Ishikawa (cell line): Measurements from ENCODE around the gene PFKM.

Source experiments
- CEBPB ChIP-seq: IDR thresholded peaks from 2 replicates; pipeline ENCODE4 v1.6.1; 2012
- CREB1 ChIP-seq: IDR thresholded peaks from 2 replicates; pipeline ENCODE4 v1.6.1; 2012; ENCODE audit warnings: low read depth
- EGR1 ChIP-seq: IDR thresholded peaks from 2 replicates; pipeline ENCODE4 v1.6.1; 2012
- EP300 ChIP-seq: IDR thresholded peaks from 2 replicates; pipeline ENCODE4 v1.6.1; 2012; ENCODE audit warnings: borderline replicate concordance
- FOXM1 ChIP-seq: IDR thresholded peaks from 2 replicates; pipeline ENCODE4 v1.6.1; 2012; ENCODE audit warnings: low read depth, borderline replicate concordance
- MAX ChIP-seq: IDR thresholded peaks from 2 replicates; pipeline ENCODE4 v1.6.1; 2012
- RAD21 ChIP-seq: IDR thresholded peaks from 2 replicates; pipeline ENCODE4 v1.6.1; 2012; ENCODE audit warnings: low read depth
- REST ChIP-seq: IDR thresholded peaks from 2 replicates; pipeline ENCODE4 v1.6.1; 2012; ENCODE audit warnings: low read depth, mild to moderate bottlenecking
- TAF1 ChIP-seq: IDR thresholded peaks from 2 replicates; pipeline ENCODE4 v1.6.1; 2012; ENCODE audit warnings: low read depth, mild to moderate bottlenecking
- TCF12 ChIP-seq: IDR thresholded peaks from 2 replicates; pipeline ENCODE4 v1.6.1; 2012; ENCODE audit warnings: low read depth
- TEAD4 ChIP-seq: IDR thresholded peaks from 2 replicates; pipeline ENCODE4 v1.6.1; 2012
- USF1 ChIP-seq: IDR thresholded peaks from 2 replicates; pipeline ENCODE4 v1.6.1; 2012
- YY1 ChIP-seq: IDR thresholded peaks from 2 replicates; pipeline ENCODE4 v1.6.1; 2012; ENCODE audit warnings: low read depth

GRCh38 chr12:48169011-48169410 is 49.8 kb downstream of the PFKM start:
- no peak for TF ChIP-seq EP300
- TF ChIP-seq MAX: no peak
- TF ChIP-seq YY1: no peak
- TF ChIP-seq REST: no peak
- TF ChIP-seq CREB1: no peak
- no peak for TF ChIP-seq EGR1
- TF ChIP-seq TAF1: no peak
- no peak for TF ChIP-seq CEBPB
- TF ChIP-seq TEAD4: no peak
- TF ChIP-seq RAD21: no peak
- no peak for TF ChIP-seq USF1
- no peak for TF ChIP-seq FOXM1
- no peak for TF ChIP-seq TCF12
